Fibroblast of skin of left biceps (primary cell): Measurements from ENCODE around the gene OCA2.
"Not testable (repeated sequence)": the region's sequence is repeated elsewhere in the genome, so short reads cannot be mapped to it uniquely, and the experiment has no call there.

Experiments
- DNase-seq, 2 experiments: peaks; one replicate each; pipeline ENCODE4 v3.0.0-alpha.2; 2013; ENCODE audit warnings: low read depth in 2 of 2

Gene OCA2

GRCh38 chr15:27871078-27871901 lies 227.8 kb downstream of the OCA2 start:
- DNase-seq = no peak

- DNase-seq = no peak
Measured at GRCh38 chr15:27870320-27870719, 228.8 kb downstream of the OCA2 start.

GRCh38 chr15:27869697-27870281 lies 229.3 kb downstream of the OCA2 start:
- DNase-seq = no peak

- no peak for DNase-seq
Measured at GRCh38 chr15:27868828-27869404, 230.2 kb downstream of the OCA2 start.

- DNase-seq = no peak
Measured at GRCh38 chr15:27867861-27868260, 231.3 kb downstream of the OCA2 start.

GRCh38 chr15:27866505-27867165 lies 232.5 kb downstream of the OCA2 start:
- no peak for DNase-seq

GRCh38 chr15:27865926-27866325 lies 233.2 kb downstream of the OCA2 start:
- no peak for DNase-seq

- DNase-seq = no peak
Measured at GRCh38 chr15:27865323-27865922, 233.7 kb downstream of the OCA2 start.

- DNase-seq = no peak
Measured at GRCh38 chr15:27864719-27865118, 234.4 kb downstream of the OCA2 start.

- no peak for DNase-seq
Measured at GRCh38 chr15:27864086-27864485, 235.0 kb downstream of the OCA2 start.

GRCh38 chr15:27863000-27863399 lies 236.1 kb downstream of the OCA2 start:
- no peak for DNase-seq

GRCh38 chr15:27861171-27861570 lies 237.9 kb downstream of the OCA2 start:
- no peak for DNase-seq

- no peak for DNase-seq
Measured at GRCh38 chr15:27855137-27855536, 244.0 kb downstream of the OCA2 start.

- DNase-seq = no peak
Measured at GRCh38 chr15:27854601-27855000, 244.5 kb downstream of the OCA2 start.

- DNase-seq = no peak
Measured at GRCh38 chr15:27853624-27854455, 245.3 kb downstream of the OCA2 start.

GRCh38 chr15:27851858-27852210 lies 247.3 kb downstream of the OCA2 start:
- DNase-seq = no peak

- DNase-seq = no peak
Measured at GRCh38 chr15:27850981-27851857, 247.9 kb downstream of the OCA2 start.

GRCh38 chr15:27850050-27850449 lies 249.1 kb downstream of the OCA2 start:
- DNase-seq = no peak

GRCh38 chr15:27848936-27849335 lies 250.2 kb downstream of the OCA2 start:
- not testable (repeated sequence) for DNase-seq
